HG03571 (cell line): Measurements from ENCODE around the gene OR7A10.
"Not testable (repeated sequence)": the region's sequence is repeated elsewhere in the genome, so short reads cannot be mapped to it uniquely, and the experiment has no call there.

Experiments
- ATAC-seq: cut with Tn5 transposase; IDR thresholded peaks from one replicate; pipeline ENCODE4 v1.9.1; 2021; ENCODE audit not compliant: unreplicated experiment

OR7A10 gene

DNA sequence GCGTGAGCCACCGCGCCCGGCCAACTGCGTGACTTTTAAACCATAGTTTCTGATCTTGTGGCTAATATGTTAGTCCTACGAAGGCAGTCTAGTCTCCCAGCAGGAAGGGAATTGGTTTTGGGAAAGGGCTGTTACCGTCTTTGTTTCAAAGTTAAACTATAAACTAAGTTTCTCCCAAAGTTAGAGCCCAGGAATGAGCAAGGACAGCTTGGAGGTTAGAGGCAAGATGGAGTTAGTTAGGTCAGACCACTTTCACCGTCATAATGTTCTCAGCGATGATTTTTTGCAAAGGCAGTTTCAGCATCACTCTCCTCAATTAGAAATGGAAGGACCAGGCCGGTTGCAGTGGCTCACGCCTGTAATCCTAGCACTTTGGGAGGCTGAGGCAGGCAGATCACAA is 52.7 kb downstream of the OR7A10 start:
- no peak for ATAC-seq

DNA sequence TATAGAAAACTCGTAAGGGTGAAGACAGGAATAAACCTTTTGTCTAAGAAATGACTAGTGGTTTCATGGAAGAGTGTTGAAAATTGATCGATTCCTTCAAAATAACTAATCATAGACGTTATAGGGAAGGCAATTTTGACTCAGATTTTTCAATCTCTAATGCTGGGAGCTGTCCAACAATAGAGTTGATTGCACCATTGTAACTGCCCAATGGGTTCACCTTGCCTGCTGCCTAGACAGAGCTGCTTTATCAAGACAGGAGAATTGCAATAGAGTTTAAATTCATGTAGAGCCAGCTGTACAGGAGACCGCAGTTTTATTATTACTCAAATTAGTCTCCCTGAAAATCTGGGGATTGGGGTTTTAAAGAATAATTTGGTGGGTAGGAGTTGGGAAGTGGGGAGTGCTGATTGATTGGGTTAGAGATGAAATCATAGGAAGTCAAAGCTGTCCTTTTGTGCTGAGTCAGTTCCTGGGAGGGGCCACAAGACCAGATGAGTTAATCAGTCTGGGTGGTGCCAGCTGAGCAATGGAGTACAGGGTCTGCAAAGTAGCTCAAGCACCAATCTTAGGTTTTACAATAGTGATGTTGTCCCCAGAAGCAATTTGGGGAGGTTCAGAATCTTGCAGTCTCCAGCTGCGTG is 53.5 kb downstream of the OR7A10 start:
- ATAC-seq = no peak

GRCh38 chr19:14792250-14792649 is 56.5 kb downstream of the OR7A10 start:
- ATAC-seq = not testable (repeated sequence)
